H1 (cell line): ENCODE data around the gene PCNX3. TPM values are rescaled to one million over a fixed set of nuclear protein-coding genes. Genes with fewer than 3 reads are reported as not detected.

Experiments used
- CHD7 ChIP-seq: fragments of 300-600 bp; sonication (generic); IDR thresholded peaks from 2 replicates; pipeline ENCODE4 v1.7.1; 2012; ENCODE audit warnings: low read length, moderate library complexity, mild to moderate bottlenecking, inconsistent platforms; ENCODE audit not compliant: insufficient replicate concordance
- ZNF274 ChIP-seq: IDR thresholded peaks from 2 replicates; pipeline ENCODE4 v1.7.0; 2012; ENCODE audit warnings: low read length, borderline replicate concordance; ENCODE audit errors: extremely low read depth
- polyA plus RNA-seq, 7 experiments: library from polyadenylated mRNA; depleted of rRNA in 3 of 7; stranded (reverse) in 5 of 7; unstranded in 2 of 7; fragments of >200 nt in 5 of 7; fragments of 200-250 nt in 2 of 7; gene quantifications; 1 replicate in 5 of 7; 2 replicates in 1 of 7; 4 replicates in 1 of 7; pipeline versions ENCODE4 v1.2.1 to v1.2.3, GENCODE V29; 2011 to 2013; ENCODE audit warnings: missing spikeins in 2 of 7, mixed read lengths in 2 of 7
- total RNA-seq: library from RNA; stranded (reverse); fragmentation: NEBNext Ultra II Directional; extraction: Animal tissue kit (Norgen Biotek cat#: 25700); gene quantifications from 2 replicates; pipeline ENCODE4 v1.2.1, GENCODE V29; 2021

PCNX3 gene
- total and polyA plus RNA-seq, 2 of the 8 experiments (the other 6 are each of a cell fraction or from before 2014, with no cell fraction given): 27.2 to 38.8 TPM

GRCh38 chr11:65621460-65621859, 5.9 kb downstream of the PCNX3 start (continued):
- TF ChIP-seq CHD7: no peak
- TF ChIP-seq ZNF274: no peak
